CD4-positive, alpha-beta T cell treated with Interleukin-6 at 100 ng/mL for 8 hours (primary cell): Measurements from ENCODE around the gene LOXL3.

Experiments used
- DNase-seq: peaks from one replicate; pipeline ENCODE4 v3.0.0-alpha.2; 2020; ENCODE audit warnings: mixed read lengths, low spot score

Gene LOXL3, protein sequence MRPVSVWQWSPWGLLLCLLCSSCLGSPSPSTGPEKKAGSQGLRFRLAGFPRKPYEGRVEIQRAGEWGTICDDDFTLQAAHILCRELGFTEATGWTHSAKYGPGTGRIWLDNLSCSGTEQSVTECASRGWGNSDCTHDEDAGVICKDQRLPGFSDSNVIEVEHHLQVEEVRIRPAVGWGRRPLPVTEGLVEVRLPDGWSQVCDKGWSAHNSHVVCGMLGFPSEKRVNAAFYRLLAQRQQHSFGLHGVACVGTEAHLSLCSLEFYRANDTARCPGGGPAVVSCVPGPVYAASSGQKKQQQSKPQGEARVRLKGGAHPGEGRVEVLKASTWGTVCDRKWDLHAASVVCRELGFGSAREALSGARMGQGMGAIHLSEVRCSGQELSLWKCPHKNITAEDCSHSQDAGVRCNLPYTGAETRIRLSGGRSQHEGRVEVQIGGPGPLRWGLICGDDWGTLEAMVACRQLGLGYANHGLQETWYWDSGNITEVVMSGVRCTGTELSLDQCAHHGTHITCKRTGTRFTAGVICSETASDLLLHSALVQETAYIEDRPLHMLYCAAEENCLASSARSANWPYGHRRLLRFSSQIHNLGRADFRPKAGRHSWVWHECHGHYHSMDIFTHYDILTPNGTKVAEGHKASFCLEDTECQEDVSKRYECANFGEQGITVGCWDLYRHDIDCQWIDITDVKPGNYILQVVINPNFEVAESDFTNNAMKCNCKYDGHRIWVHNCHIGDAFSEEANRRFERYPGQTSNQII

DNA sequence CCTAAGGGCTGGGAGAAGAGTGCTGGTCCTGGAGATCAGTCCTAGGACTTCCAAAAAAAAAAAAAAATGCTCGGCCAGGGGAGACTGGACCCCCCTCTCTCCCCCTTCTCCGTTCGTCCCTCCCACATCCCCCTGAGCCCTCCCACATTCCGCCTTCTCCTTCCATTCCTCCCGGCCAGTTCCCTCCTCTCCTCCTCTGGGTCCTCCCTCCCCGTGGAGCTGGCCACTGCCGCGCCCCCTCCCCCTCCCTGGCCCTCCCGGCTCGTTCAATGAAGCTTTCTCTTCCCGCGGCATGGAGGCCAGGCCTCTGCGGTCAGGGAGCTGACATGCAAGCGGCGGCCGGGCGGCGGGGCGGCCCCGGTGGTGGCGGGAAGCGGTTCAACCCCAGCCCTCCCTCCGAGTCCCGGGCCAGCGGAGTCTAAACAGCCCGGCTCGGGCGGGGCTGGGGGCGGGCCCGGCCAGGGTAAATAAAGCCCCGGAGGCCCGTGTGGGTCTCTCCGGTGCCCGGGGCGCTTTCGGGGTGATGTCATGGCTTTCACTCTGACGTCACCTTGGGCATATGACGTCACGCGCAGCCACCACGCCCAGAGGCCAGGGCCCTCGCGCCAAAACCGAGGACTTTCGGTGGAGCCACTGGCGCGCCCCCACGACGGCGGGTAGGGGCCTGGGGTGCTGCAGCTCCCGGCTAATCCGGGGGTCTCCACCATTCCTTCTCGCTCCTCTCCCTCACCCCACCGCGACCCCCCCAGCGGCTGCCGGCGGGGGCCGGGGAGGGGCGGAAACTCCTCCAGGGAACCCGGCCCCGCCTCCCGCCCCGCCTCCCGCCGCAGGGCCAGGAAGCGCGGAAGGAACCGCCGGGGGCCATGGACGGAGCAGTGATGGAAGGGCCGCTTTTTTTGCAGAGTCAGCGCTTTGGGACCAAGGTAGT lies at the start of gene LOXL3, which contains the start of gene DOK1:
Gene LOXL3 (minus strand): TSS at position 51 of the 928 bp plus-strand sequence. CDS start 1,308 bp downstream, outside the sequence.
Gene DOK1 (plus strand): TSS at position 829 of the 928 bp plus-strand sequence. CDS start 35 bp downstream, at position 864.
- peak; percentile 77 for DNase-seq

DNA sequence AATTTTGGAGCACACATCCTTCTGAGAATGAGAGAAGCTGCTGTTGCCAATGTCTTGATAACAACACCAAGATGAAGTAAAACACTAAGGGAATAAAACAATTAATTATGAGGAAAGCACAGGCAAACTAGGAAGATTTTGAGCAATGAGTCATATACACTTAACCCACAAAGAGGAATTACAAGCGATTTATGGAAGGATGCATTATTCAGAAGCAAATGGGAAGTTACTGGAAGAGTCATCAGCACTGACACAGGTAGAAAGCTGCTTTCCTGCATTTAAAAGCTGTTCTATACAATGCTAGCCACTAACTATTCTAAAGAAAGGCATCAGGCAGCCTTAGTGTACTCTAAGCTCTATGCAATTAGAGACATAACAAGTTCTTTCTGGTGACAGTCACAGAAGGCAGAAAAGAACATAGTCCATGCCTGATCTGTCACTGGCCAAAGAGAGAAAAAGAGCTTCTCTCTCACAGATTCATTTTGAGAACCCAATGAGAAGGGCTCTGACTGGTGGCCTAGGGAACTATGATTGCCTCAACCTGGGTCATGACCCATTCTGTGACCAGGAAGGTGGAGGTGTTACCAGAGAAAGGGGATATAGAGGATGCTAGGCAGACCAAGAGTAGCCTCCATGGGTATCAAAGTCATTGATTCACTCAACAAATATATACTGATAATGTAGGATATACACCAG lies 49.0 kb upstream of the LOXL3 start:
- DNase-seq, result no peak

DNA sequence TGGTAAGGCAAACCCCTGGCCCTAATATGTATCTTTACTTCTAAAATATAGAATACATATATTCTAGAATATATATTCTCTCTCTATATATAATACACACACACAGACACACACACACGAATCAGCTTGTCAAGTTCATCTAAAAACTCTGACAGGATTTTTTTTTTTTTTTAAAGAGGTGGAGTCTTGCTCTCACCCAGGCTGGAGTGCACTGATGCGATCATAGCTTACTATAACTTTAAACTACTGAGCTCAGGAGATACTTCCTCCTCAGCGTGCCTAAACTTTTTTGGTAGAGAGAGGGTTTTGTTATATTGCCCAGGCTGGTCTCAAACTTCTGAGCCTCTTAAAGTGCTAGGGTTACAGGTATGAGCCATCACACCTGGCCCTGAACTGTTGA lies 45.9 kb upstream of the LOXL3 start:
- DNase-seq, result no peak

DNA sequence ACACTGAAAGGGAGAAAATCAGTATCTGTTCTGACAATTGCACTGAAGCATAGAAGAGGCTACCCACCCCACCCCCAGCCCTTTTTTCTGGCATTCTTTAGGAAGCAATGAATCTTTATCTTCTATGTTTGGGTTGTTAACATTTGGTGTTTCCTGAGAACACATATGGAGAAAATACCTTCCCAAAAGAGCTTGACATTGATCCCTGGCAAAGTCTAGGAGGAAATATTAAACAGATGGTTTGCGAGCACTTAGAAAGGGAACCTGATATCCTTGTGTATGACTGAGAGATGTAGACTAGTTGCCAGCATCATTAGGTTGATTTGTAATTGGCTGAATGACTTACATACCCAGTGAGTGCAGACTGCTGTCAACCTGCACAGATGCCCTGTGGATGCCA lies 43.7 kb upstream of the LOXL3 start:
- DNase-seq, result no peak

DNA sequence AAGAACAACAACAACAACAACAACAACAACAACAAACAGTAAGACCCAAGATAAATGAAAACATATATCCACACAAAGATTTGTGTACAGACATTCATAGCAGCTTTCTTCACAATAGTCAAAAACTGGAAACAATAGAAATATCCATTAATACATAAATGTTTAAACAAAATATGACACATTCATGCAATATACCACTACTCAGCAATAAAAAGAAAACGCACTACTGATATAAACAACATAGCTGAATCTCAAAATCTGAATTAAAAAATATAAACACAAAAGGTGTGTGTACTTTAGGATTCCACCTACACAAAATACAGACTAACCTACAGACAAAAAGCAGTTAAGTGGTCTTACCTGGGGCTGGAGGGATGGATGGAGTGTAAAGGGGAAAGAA lies 42.8 kb upstream of the LOXL3 start:
- DNase-seq, result no peak

DNA sequence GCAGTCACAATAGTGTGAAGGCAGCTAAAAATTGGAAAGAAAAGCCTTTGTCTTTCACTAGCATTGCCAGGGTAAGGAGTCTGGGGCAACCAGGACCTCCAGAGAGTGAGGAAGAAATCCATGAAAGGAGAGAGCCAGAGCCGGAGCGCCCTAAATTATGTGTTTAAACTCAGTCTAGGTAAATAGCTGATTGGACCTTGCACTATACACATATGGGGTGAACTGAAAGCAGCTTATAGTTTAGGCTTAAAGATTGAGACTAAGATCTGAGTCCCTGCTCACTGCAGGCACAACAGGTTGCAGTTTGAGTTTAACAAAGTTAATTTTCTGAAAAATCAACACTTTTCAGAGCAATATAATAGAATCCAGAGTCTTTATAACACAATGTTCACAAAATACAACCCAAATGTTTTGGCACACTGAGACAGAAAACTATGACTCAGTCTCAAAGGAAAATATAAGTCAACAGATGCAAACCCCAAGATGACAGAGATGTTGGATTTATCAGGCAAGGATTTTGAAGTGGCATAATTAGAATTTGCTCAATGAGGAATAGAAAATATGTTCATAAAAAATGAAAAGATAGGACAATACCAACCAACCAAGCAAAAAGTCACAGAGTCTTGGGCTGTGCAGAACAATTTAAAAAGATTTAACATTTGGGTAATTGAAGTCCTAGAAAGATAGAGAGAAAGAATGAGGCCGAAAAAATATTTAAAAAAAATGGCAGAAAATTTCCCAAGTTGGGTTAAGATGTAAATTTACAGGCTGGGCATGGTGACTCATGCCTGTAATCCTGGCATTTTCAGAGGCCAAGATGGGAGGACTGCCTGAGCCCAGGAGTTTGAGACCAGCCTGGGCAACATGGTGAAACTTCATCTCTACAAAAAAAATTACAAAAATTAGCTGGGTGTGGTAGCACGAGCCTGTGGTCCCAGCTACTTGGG lies 40.4 kb upstream of the LOXL3 start:
- DNase-seq, result no peak

DNA sequence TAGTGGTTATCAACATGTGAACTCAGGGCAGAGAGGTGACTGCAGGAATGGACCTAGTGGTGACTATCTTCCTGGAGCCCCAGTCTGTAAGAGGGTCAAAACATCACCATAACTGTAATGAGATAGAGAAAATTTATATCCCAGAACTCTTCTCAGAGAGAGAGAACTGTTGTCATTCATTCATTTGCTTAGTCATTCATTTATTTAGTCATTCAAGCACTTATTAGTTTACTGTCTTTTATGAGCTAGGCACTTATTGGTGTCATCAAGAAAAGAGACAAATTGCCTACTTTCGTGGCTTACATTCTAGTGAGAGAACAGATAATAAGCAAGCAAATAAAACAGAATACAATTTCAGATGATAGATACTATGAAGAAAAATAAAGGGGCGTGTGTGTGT lies 34.9 kb upstream of the LOXL3 start:
- no peak for DNase-seq

DNA sequence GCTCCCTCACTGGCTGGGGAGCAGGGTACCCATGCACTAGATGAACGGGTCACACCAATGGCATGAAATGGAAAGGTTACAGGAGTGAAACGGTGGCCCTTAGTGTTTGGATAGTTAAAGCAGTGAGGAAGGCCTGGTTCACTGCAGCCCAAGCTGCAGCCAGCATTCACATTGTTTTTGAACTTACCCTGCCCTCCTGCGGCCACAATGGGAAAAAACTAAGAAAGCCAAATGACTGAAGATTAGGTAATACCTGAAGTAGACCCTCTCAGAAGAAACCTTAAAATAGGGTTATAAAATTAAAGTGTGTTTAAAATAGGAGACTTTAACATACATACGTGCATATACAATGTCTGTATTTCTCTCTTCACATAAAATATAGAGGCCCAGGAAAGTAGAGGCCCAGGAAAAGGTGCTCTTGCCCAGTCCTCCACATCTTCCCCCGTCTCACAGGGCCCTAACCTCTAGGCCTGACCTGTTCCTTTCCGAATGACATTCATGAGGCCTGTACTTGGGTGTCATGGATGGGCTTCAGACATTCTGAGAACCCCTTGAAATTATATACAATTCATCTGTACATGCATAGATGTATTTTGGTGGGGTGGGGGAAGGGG lies 34.0 kb upstream of the LOXL3 start:
- DNase-seq, result peak; percentile 63

DNA sequence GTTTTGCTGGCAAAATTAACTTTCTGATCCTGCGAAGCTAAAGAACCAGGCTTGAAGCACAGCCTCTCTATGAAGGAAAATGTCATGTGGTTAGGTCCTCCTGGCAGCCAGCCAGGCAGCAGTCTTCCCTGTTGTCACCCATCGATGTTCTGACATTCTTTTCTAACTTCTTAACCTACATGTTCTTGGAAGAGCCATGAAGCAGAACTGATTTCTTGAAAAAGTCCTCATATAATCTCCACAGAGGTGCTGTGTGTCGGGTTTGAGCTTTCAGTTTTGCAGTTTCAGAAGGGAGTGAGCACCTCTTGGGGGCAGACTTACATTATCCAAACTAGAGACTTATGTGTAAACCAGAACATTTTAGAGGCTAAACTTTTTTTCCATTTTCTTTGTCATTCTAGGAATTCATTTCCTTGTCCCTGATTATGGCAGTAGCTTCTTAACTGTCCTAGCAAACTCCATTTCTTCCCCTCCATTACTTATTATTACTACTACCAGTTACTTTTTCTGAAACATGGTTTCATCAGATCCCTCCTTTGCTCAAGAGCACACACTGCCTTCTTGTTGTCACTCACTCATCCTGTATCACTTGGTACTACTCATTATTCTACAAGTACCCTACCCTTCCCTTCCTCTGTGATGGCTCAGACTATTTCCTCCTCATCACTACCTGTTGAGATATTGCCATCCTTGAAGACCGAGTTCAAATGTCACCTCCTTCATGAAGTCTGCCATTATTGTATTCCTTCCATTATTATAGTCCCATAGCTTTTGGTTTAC lies 31.9 kb upstream of the LOXL3 start:
- peak; percentile 2 for DNase-seq

DNA sequence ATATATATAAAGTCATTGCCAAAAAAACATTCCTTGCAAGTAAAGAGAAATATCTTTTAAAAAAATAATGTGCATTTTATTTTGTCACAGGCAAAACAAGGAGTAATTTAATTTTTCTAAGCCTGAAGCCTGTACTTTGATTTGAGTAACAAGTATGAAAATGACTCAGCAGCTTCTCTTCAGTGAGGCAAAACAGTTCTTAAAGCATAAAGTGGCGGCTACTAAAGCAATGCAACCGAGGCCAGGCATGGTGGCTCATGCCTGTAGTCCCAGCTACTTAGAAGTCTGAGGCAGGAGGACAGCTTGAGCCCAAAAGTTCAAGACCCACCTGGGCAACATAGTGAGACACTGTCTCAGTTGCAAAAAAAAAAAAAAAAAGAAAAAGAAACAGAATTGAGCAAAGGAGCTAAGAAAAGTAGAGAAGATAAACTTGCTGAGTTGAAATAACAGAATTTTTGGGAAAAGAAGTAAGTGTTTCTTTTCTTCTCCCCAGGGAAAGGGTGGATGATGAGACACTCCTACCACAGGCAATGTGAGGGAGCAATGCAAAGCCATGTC lies 30.4 kb upstream of the LOXL3 start:
- no peak for DNase-seq

DNA sequence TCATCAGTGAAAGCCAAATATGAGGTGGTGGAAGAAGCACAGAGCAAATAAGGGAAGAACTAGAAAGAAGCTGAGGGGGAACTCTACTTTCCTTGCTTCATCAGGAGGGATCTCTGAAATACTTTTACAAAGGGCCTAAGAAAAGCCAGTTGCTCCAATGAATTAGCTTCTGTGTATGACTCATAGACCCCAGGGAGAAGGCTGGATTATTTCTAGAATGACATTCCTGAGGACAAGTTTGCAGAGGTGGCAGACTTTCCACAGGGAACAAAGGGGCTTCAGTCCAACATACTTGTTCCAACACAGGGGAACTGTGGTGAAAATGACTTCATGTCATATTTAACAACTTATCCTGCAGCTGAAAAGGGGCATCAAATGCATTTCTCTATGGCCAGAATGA lies 29.8 kb upstream of the LOXL3 start:
- no peak for DNase-seq

DNA sequence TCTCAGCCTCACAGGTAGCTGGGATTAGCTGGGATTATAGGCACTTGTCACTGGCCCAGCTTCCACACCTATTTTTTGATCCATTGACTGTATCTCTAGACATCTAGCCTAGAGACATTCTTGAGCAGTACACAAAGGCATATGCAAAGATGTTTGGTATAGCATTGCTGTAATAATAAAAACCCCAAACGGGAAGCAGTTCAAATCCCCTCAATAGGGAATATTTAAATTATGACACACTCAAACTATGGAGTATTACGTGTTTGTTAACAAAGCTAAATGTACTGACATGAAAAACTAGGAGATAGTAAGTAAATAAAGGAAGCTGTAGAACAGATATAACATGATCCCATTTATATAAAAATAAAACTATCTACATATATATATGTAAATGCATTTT lies 28.4 kb upstream of the LOXL3 start:
- no peak for DNase-seq

DNA sequence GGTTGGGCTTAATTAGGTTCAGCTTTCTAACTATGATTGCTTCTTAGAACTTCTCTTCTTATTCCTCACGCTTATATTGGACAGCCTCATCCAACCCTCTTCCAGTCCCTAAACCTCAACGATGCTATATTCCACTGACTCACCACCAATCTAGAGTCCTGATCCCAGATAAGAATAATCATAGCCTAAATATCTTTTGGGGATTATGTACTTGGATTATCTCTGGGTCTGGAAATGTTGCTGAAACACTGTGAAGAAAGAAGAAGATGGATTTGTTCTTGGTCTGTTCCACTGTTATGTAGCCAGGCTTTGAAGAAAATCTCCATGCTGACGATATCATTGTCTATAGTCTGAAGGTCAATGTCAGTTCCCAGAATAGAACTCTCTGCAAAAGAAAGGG lies 27.7 kb upstream of the LOXL3 start:
- no peak for DNase-seq

DNA sequence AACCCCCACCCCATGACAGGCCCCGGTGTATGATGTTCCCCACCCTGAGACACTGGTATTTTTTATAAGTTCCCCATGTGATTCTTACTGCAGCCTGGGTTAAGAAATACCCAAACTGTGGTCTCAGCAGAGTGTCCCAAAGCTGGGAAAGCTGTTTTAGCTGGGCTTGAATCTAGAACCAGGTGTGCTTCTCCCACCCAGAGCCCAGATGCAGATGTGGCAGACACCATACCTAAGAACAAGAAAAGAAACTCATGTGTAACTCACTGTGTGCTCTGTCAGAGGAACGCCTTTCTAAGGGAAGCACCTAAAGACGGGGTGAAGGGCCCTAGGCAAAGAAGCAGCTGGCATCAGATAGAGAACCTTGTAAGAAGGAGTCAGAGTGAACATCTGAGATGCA lies 24.7 kb upstream of the LOXL3 start:
- DNase-seq, result no peak

DNA sequence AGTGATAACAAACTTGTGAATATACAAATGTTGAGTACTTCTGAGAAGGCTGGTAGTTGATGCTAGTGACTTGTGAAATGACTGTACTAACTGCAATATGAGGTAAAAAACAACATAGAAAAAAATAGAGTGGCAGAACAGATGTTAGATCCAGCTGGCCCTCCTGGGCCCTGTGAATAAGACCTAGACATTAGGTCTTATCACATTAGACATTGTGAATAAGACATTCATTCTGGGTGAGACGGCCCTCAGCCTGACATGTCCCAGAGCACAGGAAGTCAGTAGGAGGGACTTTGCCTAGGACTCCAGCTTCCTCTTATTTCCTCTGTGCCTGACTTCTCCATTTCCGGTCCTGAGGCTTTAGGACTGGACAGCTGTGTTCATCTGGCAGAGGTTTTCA lies 23.7 kb upstream of the LOXL3 start:
- DNase-seq, result no peak

DNA sequence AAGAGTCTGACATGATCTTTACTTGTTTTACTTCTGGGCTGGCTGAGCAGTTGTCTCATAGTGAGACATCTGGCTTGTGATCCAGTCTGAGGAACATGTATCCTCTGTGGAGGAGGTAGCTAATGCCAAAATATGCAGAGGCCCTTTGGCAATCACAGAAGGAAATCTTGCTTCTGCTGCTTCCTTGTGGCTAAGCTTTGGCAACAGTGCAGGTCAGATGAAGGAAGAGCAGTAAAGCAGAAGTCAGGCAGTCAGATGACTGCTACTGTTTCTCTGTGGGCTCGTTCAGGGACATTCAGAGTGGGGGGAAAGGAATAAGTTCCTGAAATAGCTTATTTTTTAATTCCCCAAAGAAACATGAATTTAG lies 23.1 kb upstream of the LOXL3 start:
- DNase-seq, result no peak

DNA sequence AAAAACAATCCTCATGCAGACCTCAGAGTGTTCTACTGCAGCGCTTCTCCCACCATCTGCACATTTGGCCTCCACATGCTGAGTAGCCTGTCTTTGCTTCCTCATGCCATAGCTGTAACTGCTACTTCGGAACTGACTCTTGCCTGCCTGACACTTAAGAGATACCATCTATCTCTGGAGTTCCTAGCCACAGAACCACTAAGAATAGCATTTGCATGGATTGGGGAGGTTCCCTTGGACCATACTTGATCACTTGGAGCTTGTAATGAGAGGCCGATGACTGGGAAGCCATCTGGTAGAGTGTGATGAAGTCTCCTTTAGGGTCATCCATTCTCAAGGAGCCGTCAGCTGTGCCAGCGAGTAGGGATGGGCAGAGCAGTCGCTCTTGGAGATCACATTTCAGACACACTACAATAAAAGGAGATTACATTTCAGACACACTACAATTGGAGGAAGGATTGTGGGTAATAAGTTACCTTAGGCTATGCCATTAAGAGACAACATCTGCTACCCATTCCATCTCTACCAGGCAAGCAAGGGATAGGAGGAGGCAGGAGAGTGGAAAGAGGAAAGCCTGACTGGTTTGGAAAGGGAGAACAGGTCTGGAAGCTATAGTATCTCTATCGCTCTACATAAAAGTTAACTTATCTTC lies 22.6 kb upstream of the LOXL3 start:
- no peak for DNase-seq

DNA sequence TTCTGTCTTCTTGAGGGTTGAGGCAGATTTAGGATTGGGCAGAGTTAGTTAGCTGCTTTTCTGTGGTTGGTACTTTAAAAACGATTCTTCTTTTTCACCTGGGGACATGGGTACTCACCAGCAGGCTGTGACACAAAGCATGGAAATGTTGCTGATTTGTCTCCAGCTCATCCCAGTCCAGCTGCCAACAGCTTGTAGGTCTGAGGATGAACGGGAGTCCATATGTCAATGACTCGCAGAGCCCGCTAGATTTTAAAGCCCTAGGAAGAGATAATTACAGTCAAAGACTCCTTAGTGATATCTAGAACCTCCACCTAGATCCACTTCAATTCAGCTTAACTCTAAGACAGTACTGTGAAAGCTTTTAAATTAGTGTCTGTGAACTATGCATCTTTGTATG lies 21.6 kb upstream of the LOXL3 start:
- DNase-seq, result no peak
